GM18858 (cell line): ENCODE results near the gene MPHOSPH10.
"Not testable (repeated sequence)": the region's sequence is repeated elsewhere in the genome, so short reads cannot be mapped to it uniquely, and the experiment has no call there.

Experiments
- ATAC-seq: cut with Tn5 transposase; IDR thresholded peaks from one replicate; pipeline ENCODE4 v1.9.1; 2021; ENCODE audit not compliant: unreplicated experiment

MPHOSPH10 gene

GRCh38 chr2:71166812-71167211, 36.4 kb downstream of the MPHOSPH10 start:
- ATAC-seq: no peak

- no peak for ATAC-seq
These were observed 42.7 kb downstream of the MPHOSPH10 start for GRCh38 chr2:71173096-71173495.

GRCh38 chr2:71174207-71174606, 43.8 kb downstream of the MPHOSPH10 start:
- ATAC-seq: no peak

GRCh38 chr2:71178836-71179235, 48.4 kb downstream of the MPHOSPH10 start:
- ATAC-seq: not testable (repeated sequence)

- ATAC-seq: no peak
These were observed 50.9 kb downstream of the MPHOSPH10 start for GRCh38 chr2:71181316-71181715.

- ATAC-seq: not testable (repeated sequence)
These were observed 53.1 kb downstream of the MPHOSPH10 start for GRCh38 chr2:71183306-71184115.

GRCh38 chr2:71186973-71187372, 56.5 kb downstream of the MPHOSPH10 start:
- ATAC-seq: no peak

GRCh38 chr2:71187589-71187988, 57.2 kb downstream of the MPHOSPH10 start:
- no peak for ATAC-seq

- no peak for ATAC-seq
These were observed 60.5 kb downstream of the MPHOSPH10 start for GRCh38 chr2:71190656-71191569.

- ATAC-seq: no peak
These were observed 61.1 kb downstream of the MPHOSPH10 start for GRCh38 chr2:71191570-71191943.
